Lower leg skin (tissue), 4 donors: ENCODE results near the gene WAPL. TPM values are rescaled to one million over a fixed set of nuclear protein-coding genes. Genes with fewer than 3 reads are reported as not detected.

Source experiments
- DNase-seq, 2 donors: peaks; one replicate each; pipeline ENCODE4 v3.0.0-alpha.2; 2019; ENCODE audit warnings: low spot score in 2 of 2
- H3K4me3 ChIP-seq: fragments of 200-600 bp; sonication (generic); 2 replicates; pipeline ENCODE4 v1.5.1; 2017; ENCODE audit warnings: mild to moderate bottlenecking, low read depth; ENCODE audit not compliant: poor library complexity, severe bottlenecking
- POLR2A ChIP-seq, 2 donors: fragments of 450-650 bp; IDR thresholded peaks; one replicate each; pipeline ENCODE4 v1.6.1; 2016 to 2017; ENCODE audit warnings: antibody characterized with exemption in 2 of 2, mild to moderate bottlenecking in 1 of 2, moderate library complexity in 1 of 2
- WGBS, 2 donors: methylation state at CpG; one replicate each; pipeline ENCODE4 v1.1.5; 2018; 5-methylcytosine and 5-hydroxymethylcytosine counted together
- intact Hi-C: fragments of 100-400 bp; cut with DNase I; formaldehyde crosslinking; loops from one replicate; pipeline ENCODE4 v1.15.0; 2023; ENCODE audit warnings: low total_unique reads
- total RNA-seq, 4 donors: library from RNA; depleted of rRNA; stranded (reverse); fragments of >200 nt; gene quantifications; one replicate each; pipeline ENCODE4 v1.1.0, GENCODE V29; 2016
- TF ChIP-seq, protein P1 (sequence below), 3 donors: fragments of 450-650 bp; IDR thresholded peaks; one replicate each; pipeline ENCODE4 v1.5.1; 2016; ENCODE audit warnings: antibody characterized with exemption in 3 of 3, mild to moderate bottlenecking in 3 of 3, moderate library complexity in 2 of 3

The WAPL gene
- total RNA-seq, 4 donors from 2014 or later = 37.7 to 46.4 (median 43.0) TPM

DNA sequence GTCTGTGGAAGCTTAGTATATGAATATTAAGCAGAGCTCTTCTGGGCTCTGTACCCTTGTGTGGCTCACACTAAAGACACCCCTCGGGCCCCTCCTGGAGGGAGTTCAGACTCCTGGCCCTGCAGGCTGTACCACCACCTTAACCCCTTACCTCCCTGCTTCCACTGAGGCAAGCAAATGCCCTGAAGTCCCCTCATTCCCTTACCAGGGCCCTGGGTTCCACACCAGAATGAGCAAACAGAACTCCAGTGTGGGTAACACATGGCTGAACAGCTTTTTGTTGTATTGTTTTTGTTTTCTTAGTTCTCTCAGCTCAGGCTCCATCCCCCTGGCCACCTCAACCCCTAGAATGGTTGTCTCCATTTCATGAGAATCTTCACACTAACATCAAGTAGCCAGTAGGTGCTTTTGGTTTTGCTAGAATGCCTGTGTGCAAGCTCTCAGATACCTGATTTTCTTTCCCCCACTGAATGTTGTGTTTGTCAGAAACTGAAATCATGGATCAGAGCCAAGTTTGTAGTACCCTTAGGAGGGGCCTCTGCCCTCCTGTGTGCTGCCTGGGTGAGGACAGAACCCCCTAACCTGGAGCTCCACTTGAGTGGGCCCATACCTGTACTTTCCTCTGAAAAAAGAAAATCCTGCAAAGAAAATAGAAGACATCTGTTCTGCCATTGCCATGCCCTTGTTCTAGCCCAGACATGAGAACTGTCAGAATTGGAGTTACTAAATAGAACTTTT lies 2.8 kb upstream of the WAPL start:
- 23 to 60% methylated on average over 1 of the region's 1 CpG for WGBS, 2 donors
- intact Hi-C loops = no loop called here
- TF ChIP-seq, protein P1, sequence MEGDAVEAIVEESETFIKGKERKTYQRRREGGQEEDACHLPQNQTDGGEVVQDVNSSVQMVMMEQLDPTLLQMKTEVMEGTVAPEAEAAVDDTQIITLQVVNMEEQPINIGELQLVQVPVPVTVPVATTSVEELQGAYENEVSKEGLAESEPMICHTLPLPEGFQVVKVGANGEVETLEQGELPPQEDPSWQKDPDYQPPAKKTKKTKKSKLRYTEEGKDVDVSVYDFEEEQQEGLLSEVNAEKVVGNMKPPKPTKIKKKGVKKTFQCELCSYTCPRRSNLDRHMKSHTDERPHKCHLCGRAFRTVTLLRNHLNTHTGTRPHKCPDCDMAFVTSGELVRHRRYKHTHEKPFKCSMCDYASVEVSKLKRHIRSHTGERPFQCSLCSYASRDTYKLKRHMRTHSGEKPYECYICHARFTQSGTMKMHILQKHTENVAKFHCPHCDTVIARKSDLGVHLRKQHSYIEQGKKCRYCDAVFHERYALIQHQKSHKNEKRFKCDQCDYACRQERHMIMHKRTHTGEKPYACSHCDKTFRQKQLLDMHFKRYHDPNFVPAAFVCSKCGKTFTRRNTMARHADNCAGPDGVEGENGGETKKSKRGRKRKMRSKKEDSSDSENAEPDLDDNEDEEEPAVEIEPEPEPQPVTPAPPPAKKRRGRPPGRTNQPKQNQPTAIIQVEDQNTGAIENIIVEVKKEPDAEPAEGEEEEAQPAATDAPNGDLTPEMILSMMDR (IDR thresholded peaks at IDR 0.05) = no peak
- TF ChIP-seq POLR2A (IDR thresholded peaks at IDR 0.05) = no peak
- no peak for DNase-seq
- H3K4me3 ChIP-seq = no peak overlapping the region

DNA sequence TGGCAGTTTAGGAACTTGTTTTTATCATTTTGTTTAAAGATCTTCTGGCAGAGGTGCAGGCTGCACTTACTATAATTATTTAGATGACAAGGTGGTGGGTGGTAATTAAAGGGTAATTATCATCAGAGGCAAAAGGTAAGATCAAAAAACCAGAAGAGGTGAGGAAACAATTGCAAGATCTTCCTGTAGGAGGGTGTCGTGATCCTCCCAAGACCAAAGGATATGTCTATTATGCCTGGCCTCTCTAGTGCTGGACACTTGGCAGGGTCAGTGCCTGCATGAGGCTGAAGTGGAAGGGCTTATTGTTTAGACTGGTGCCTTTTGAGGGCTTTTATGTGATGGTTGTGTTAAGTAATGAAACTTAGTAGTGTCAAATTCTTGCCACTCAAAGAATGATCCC lies 1.8 kb upstream of the WAPL start:
- intact Hi-C loops = loop anchor here (2.0 kb wide), 1 partner anchor 61 kb away; no protein-coding TSS in a partner anchor
- no peak for TF ChIP-seq POLR2A (IDR thresholded peaks at IDR 0.05)
- TF ChIP-seq, protein P1 (IDR thresholded peaks at IDR 0.05) = no peak
- no peak for DNase-seq
- 31 to 35% methylated on average over 1 of the region's 1 CpG for WGBS, 2 donors
- H3K4me3 ChIP-seq = no peak overlapping the region

DNA sequence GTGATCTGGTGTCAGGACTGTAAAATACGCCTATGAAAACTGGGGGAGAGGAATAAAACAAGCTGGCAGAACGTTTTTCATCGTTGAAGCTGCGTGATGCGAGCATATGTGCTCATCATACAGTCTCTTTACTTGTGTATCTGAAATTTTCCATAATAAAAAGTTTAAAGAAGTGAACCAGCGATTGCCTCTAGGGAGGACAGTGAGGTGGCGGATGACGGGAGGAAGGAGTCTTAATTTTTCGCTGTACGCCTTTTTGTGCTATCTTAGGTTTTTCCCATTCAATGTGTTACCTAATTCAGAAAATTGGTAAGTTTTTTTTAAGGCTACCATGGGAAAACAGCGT lies 891 bp upstream of the WAPL start:
- intact Hi-C loops = loop anchor here (2.0 kb wide), 1 partner anchor 62 kb away; no protein-coding TSS in a partner anchor
- TF ChIP-seq, protein P1 (IDR thresholded peaks at IDR 0.05) = no peak
- TF ChIP-seq POLR2A (IDR thresholded peaks at IDR 0.05) = no peak

DNA sequence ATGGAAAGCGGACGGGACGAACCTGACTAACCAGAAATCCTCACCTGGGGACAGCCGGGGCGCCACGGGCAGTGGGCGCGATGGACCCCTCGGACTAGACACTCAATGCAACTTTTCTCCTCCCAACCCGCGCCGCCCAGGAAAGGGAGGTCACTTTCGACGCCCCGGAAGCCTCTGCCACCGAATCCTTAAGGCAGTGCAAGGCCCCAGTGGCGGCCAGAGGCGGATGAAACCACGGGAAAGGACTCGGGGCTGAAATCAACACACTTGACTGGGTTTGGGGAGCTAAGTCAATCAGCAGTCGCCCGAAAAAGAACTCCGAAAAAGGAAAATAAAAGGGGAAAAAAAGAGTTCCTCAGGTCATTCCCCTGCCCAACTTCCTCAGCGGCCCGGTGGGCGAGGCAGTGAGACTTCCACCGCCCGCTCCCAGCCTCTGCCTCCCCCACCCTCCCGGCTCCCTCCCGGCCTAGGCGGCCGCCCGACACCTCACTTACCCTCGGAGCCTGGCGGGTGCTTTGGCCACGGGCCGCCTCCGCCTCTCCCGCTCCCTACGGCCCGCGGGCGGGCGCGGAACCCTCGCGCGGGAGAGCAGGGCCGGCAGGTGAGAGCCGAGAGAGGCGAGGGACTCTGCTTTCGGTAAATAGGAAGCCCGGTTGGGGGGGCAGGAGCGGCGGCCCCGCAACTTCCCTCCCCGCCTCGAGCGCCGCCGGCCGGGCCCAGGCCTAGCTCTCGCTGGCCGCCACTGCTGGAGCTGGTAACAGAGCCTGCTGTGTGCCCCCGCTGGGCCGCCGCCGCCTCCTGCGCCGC lies 518 bp downstream of the WAPL start:
- DNase-seq = peak; percentile 56 to 92
- intact Hi-C loops = no loop called here
- H3K4me3 ChIP-seq = peak overlapping the region; percentile 86
- TF ChIP-seq, protein P1 (IDR thresholded peaks at IDR 0.05) = no peak
- TF ChIP-seq POLR2A (IDR thresholded peaks at IDR 0.05) = no peak
- WGBS, 2 donors = 0 to 1% methylated on average over 31 to 39 of the region's 70 CpGs

More for the DNA sequence above, 891 bp upstream of the WAPL start:
- DNase-seq = no peak
- WGBS, 2 donors = 11 to 13% methylated on average over 11 of the region's 11 CpGs
- peak overlapping the region; percentile 78 for H3K4me3 ChIP-seq

DNA sequence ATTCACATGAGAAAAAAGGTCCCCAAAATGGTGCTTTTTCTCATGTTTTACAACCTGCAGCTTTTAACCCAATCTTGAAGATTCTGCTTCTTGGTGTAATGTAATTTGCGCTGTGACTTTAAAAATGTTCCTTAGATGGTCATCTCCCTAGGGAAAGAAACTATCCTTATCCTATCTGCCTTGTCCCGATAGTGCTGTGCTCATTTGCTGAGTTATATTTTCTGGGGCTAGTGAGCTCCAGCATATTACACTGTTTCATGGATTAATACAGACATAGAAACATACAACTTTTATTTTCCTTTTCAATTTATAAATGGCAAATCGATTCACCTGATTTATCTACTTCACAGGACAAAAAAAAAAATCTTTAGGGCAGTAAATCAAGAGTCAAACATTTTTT lies 2.8 kb downstream of the WAPL start:
- no peak for DNase-seq
- TF ChIP-seq POLR2A (IDR thresholded peaks at IDR 0.05) = no peak
- TF ChIP-seq, protein P1 (IDR thresholded peaks at IDR 0.05) = no peak
- 56 to 58% methylated on average over 3 of the region's 3 CpGs for WGBS, 2 donors
- intact Hi-C loops = no loop called here
- H3K4me3 ChIP-seq = no peak overlapping the region
